PC-3 (cell line): ENCODE data around the gene MXRA7.

Experiments
- EZH2 ChIP-seq: fragments of 300-600 bp; sonication (generic); IDR thresholded peaks from one replicate; pipeline ENCODE4 v1.6.1; 2017; ENCODE audit warnings: antibody characterized with exemption, mild to moderate bottlenecking, low read length; ENCODE audit not compliant: unreplicated experiment
- TF ChIP-seq, protein P1 (sequence below): fragments of 300-600 bp; sonication (generic); conservative IDR thresholded peaks from 2 replicates; pipeline ENCODE4 v1.5.1; 2017; ENCODE audit warnings: antibody characterized with exemption, low read depth, mild to moderate bottlenecking, low read length

- TF ChIP-seq, protein P1, sequence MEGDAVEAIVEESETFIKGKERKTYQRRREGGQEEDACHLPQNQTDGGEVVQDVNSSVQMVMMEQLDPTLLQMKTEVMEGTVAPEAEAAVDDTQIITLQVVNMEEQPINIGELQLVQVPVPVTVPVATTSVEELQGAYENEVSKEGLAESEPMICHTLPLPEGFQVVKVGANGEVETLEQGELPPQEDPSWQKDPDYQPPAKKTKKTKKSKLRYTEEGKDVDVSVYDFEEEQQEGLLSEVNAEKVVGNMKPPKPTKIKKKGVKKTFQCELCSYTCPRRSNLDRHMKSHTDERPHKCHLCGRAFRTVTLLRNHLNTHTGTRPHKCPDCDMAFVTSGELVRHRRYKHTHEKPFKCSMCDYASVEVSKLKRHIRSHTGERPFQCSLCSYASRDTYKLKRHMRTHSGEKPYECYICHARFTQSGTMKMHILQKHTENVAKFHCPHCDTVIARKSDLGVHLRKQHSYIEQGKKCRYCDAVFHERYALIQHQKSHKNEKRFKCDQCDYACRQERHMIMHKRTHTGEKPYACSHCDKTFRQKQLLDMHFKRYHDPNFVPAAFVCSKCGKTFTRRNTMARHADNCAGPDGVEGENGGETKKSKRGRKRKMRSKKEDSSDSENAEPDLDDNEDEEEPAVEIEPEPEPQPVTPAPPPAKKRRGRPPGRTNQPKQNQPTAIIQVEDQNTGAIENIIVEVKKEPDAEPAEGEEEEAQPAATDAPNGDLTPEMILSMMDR = no peak
- no peak for TF ChIP-seq EZH2
Measured at GRCh38 chr17:76631821-76632565, 78.8 kb downstream of the MXRA7 start.
